Left ventricle myocardium inferior (tissue), 1 donor: ENCODE measurements around the gene NSMF. TPM values are rescaled to one million over a fixed set of nuclear protein-coding genes. Genes with fewer than 3 reads are reported as not detected.

Experiments used
- DNase-seq: peaks from one replicate; pipeline ENCODE4 v3.0.0-alpha.2; 2020
- H3K27ac ChIP-seq: fragments of 200-600 bp; replicated peaks from 2 replicates; pipeline ENCODE4 v1.8.0; 2021
- H3K27me3 ChIP-seq: fragments of 200-600 bp; 2 replicates; pipeline ENCODE4 v1.8.0; 2021; ENCODE audit warnings: low read depth
- H3K36me3 ChIP-seq: fragments of 200-600 bp; 2 replicates; pipeline ENCODE4 v1.8.0; 2021
- H3K4me1 ChIP-seq: fragments of 200-600 bp; 2 replicates; pipeline ENCODE4 v1.8.0; 2021
- H3K4me3 ChIP-seq: fragments of 200-600 bp; 2 replicates; pipeline ENCODE4 v1.8.0; 2021; ENCODE audit warnings: mild to moderate bottlenecking, moderate library complexity
- H3K9me3 ChIP-seq: fragments of 200-600 bp; replicated peaks from 2 replicates; pipeline ENCODE4 v1.8.0; 2021
- intact Hi-C: fragments of 100-400 bp; cut with micrococcal nuclease; formaldehyde crosslinking; loops from one replicate; pipeline ENCODE4 v1.11.0; 2022
- total RNA-seq: library from RNA; stranded (reverse); fragmentation: NEBNext Ultra II Directional; extraction: Animal tissue kit (Norgen Biotek cat#: 25700); gene quantifications from one replicate; pipeline ENCODE4 v1.2.1, GENCODE V29; 2021
- TF ChIP-seq, protein P1 (sequence below): fragments of 200-600 bp; IDR thresholded peaks from 2 replicates; pipeline ENCODE4 v1.8.0; 2021; ENCODE audit warnings: antibody characterized with exemption, mild to moderate bottlenecking, borderline replicate concordance
- donor health status: DM: no; HTN: yes; CAD: no; lungs with severe emphysema.

The NSMF gene
- total RNA-seq, 1 donor from 2014 or later: 9.8 TPM

DNA sequence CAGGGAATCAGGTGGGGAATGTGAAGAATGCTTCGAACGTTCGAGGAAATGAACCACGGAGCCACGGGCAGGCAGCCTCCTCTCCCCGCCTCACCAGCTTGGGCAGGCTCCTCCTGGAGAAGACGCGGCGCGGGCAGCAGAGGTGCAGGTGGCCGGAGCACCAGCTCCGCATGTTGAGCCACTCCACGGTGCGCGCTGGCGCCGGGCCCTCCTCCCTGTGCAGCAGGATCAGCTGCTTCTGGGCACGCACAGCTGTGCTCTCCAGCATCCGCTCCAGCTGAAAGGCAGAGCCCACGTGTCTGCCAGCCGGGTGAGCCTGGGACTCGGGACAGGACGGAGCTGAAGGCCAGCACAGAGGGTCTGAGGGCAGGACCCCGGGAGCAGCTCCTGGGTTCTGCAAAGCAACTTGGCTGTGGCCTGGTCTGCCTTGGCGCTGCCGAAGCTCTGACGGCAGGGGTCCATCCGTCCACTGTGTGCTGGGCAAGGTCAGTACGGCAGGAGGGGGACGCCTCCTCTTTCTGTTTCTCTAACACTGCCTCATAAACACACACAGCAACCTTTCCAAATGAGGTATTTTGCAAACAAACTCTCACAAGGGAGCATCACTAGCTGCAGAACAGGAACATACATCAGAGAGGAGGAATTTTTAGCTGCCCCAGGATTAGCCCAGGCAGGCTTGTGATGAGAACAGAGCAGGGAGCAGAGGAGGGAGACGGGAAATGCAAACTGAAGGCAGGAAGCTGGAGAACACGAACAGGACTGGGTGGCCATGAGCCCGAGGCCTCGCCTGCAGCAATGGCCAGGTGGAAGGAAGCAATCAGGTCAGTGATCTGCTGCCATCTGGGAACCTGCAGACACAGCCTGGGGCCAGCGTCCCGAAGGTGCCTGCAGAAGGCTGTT lies 20.1 kb upstream of the NSMF start:
- Histone ChIP-seq H3K27me3 (no peaks in the 10 kb centered on the region), H3K9me3 (peaks cover 24% of the 10 kb centered on the region), H3K4me3 (no peak overlapping the region), H3K27ac (no peak overlapping the region), H3K36me3 (peaks cover 20% of the 10 kb centered on the region), H3K4me1 (peaks cover 7% of the 10 kb centered on the region)
- intact Hi-C loops: no loop called here
- TF ChIP-seq, protein P1, sequence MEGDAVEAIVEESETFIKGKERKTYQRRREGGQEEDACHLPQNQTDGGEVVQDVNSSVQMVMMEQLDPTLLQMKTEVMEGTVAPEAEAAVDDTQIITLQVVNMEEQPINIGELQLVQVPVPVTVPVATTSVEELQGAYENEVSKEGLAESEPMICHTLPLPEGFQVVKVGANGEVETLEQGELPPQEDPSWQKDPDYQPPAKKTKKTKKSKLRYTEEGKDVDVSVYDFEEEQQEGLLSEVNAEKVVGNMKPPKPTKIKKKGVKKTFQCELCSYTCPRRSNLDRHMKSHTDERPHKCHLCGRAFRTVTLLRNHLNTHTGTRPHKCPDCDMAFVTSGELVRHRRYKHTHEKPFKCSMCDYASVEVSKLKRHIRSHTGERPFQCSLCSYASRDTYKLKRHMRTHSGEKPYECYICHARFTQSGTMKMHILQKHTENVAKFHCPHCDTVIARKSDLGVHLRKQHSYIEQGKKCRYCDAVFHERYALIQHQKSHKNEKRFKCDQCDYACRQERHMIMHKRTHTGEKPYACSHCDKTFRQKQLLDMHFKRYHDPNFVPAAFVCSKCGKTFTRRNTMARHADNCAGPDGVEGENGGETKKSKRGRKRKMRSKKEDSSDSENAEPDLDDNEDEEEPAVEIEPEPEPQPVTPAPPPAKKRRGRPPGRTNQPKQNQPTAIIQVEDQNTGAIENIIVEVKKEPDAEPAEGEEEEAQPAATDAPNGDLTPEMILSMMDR: no peak
- no peak for DNase-seq

DNA sequence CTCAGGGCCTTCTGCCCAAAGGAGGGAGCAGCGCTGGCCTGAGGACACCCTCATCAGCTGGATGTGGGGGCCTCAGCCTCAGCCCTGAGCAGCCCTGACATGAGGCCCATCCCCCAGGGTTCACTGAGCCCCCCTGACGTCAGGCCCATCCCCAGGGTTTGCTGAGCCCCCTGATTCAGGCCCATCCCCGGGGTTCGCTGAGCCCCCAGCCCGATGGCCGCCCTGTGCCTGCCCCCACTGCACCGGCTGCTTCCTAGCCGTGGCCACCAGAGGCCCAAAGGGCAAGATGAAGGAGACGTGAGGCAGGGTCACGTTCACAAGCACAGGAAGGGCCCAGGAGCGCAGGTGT lies 19.5 kb upstream of the NSMF start:
- DNase-seq: no peak

DNA sequence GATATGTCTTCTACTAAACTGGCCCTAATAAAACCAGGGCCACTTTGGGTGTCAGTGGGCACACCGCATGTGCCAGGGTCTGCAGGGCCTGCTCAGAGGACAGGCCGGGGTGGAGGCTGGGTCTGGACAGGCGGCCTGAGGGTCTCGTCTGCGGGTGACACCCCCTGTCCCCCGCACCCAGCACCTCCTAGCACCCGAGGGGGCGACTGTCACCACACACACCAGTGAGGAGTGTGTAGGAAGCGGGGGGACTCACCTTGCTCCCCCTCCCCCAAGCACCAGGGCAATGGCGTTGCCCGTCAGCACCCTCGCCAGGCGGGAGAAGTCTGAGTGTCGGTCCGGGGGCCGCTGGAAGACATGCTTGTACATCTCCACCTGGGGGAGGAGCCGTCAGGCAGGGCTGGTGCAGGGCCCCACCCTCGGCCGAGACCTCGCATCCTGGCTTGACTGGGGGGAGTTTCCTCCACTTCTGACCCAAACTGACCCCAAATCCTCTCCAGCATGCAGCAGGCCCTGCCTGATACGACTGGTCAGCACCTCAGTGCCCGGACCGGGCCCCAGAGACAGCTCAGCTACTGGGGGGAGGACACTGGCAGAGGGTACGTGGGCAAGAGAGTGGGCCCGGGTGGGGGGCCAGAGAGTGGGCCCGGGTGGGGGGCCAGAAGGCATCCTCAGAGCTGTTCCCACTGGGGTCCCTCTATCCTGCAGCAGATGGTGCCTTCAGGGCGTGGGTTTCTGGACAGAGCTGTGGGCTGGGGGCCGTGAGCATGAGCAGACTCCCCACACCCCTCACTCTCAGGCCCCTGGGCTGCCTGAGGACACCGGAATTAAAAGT lies 18.9 kb upstream of the NSMF start:
- no peak for DNase-seq
- peaks cover 7% of the 10 kb centered on the region for H3K4me1 ChIP-seq
- peaks cover 20% of the 10 kb centered on the region for H3K36me3 ChIP-seq
- H3K9me3 ChIP-seq: peaks cover 24% of the 10 kb centered on the region
- TF ChIP-seq, protein P1: no peak
- intact Hi-C loops: no loop called here
- H3K4me3 ChIP-seq: no peak overlapping the region
- H3K27me3 ChIP-seq: no peaks in the 10 kb centered on the region
- no peak overlapping the region for H3K27ac ChIP-seq

More for the DNA sequence above, 19.5 kb upstream of the NSMF start:
- Histone ChIP-seq H3K27ac (no peak overlapping the region), H3K27me3 (no peaks in the 10 kb centered on the region), H3K4me3 (no peak overlapping the region), H3K9me3 (peaks cover 24% of the 10 kb centered on the region), H3K36me3 (peaks cover 20% of the 10 kb centered on the region), H3K4me1 (peaks cover 7% of the 10 kb centered on the region)
- intact Hi-C loops: no loop called here
- TF ChIP-seq, protein P1: no peak

DNA sequence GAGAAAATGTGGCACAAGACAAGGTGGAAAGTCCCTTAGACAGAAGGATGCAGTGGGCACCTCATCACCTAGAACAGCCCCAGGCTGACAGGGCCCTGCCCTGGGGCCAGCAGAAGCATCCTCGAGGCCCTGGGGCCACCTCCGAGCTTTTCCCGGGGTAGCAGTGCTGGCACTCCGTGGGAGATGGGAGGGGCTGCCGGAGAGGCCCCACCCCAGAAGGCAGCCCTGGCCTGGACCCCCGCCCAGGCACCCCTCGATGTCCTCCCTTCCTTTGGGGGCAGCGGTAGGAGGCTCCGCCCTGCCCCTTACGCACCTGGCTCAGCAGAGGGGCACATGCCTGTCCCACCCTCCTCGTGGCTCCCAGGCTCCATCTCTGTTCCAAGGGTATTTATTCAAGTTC lies 17.7 kb upstream of the NSMF start:
- H3K4me1 ChIP-seq: peaks cover 1% of the 10 kb centered on the region
- peaks cover 20% of the 10 kb centered on the region for H3K36me3 ChIP-seq
- TF ChIP-seq, protein P1: no peak
- H3K27ac ChIP-seq: no peak overlapping the region
- no peak overlapping the region for H3K4me3 ChIP-seq
- peaks cover 24% of the 10 kb centered on the region for H3K9me3 ChIP-seq
- intact Hi-C loops: no loop called here
- DNase-seq: no peak
- H3K27me3 ChIP-seq: no peaks in the 10 kb centered on the region

GRCh38 chr9:137475666-137476065 lies 16.5 kb upstream of the NSMF start:
- H3K4me3 ChIP-seq: no peak overlapping the region
- no peaks in the 10 kb centered on the region for H3K4me1 ChIP-seq
- intact Hi-C loops: no loop called here
- no peaks in the 10 kb centered on the region for H3K27me3 ChIP-seq
- no peak for DNase-seq
- H3K9me3 ChIP-seq: peaks cover 24% of the 10 kb centered on the region
- H3K36me3 ChIP-seq: peaks cover 20% of the 10 kb centered on the region
- no peak overlapping the region for H3K27ac ChIP-seq
- TF ChIP-seq, protein P1: no peak
